Stimulated activated CD8-positive, alpha-beta memory T cell treated with anti-CD3 and anti-CD28 coated beads, Interleukin-15, amount 100 ng/mL, for 24 hours (primary cell): ENCODE data around the gene QTRT2.

Experiments
- DNase-seq: peaks from one replicate; pipeline ENCODE4 v3.0.0-alpha.2; 2020; ENCODE audit warnings: low read depth

The QTRT2 gene

GRCh38 chr3:114078126-114078525 lies 21.6 kb downstream of the QTRT2 start:
- no peak for DNase-seq

DNA sequence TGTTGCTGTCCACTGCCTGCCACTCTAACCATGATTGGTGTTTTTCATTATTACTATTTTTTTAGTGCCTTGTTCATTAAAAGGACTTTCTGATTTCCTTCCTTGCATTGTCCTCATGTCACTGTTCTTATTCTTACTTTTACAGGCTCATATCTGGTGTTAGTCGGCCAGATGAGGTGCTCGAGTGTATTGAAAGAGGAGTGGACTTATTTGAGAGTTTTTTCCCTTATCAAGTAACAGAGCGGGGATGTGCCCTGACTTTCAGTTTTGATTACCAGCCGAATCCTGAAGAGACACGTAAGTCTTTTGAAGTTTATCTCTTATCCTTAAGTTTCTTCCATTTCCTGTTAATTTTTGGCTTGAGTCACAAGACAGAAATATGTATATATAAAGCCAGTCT lies 23.2 kb downstream of the QTRT2 start:
- no peak for DNase-seq

DNA sequence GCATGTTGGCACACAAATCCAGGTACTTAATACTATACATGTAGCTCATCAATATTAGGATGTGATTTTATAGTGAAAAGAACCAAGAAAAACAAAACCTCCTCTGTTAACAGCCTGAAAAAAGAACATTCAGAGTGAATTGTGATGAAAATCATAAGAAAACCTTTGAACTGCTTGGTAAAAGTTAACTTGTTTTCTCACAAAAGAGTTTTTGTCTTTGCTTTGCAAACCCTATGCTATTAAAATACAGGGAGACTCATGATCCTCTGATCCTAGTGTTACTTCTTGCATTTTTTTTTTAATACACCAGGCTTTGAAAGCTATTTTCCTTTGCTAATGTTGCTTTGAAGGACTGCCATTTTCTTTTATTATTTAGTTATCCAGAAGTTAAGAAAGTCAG lies 23.7 kb downstream of the QTRT2 start:
- DNase-seq, result no peak

GRCh38 chr3:114081037-114081436 lies 24.5 kb downstream of the QTRT2 start:
- DNase-seq, result no peak

GRCh38 chr3:114083112-114083511 lies 26.6 kb downstream of the QTRT2 start:
- no peak for DNase-seq

DNA sequence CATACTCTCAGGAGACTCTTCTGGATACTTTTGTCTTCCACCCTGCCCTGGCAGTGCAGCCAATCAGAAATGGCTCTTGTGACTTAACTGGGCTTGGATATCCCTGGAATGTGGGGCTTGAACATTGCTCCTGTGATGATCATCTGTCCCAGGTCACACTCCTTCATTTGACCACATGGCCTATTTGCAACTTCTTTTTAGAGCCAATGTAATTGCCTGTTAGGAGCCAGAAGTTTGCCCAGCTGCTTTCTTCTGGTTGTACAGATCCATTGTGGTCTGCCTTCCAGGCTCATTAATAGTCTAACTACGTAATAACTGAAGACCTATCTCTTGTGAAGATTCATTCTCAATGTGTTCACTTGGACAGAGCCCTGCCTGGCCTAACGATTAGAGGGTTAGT lies 29.8 kb downstream of the QTRT2 start:
- DNase-seq, result no peak

GRCh38 chr3:114089675-114090074 lies 33.1 kb downstream of the QTRT2 start:
- DNase-seq, result no peak

DNA sequence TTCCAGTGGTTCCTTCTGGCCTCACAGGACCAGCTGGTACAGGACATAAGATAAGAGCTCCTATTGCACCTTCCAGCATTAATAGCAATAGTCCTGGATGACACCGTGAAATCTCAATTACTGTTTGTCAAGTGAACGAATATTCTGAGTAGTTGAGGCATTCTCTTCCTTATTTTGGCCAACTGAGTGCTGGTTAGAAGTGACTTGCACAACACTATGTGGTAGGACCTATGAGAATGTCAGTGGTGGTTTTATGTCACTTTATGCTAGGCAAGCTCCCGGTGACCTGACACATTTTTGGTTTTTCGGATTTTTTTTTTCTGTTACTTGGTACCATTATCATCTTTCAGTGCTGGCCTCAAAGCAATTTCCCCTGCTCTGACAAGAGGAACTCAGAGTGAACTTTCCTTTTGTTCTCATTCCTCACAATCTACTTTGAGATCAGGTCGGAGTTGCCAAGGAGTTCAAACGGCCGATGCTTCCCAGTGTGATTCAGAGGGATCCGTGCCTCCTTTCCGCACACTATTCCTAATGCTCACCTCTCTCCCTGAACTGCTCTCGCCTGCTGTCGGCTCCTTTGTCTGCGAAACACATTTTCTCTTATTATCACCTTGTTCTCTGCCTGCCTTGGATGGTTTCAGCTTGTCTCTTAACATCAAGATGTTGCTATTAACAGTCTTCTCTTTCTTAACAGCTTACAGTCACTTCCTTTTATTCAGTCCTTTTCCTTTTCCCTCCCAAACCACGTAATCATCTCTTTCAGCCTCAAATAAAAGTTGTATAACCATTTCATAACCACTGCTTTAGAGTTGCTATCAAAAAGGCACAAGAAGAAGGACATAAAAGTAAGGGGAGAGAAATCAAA lies 35.8 kb downstream of the QTRT2 start:
- no peak for DNase-seq

DNA sequence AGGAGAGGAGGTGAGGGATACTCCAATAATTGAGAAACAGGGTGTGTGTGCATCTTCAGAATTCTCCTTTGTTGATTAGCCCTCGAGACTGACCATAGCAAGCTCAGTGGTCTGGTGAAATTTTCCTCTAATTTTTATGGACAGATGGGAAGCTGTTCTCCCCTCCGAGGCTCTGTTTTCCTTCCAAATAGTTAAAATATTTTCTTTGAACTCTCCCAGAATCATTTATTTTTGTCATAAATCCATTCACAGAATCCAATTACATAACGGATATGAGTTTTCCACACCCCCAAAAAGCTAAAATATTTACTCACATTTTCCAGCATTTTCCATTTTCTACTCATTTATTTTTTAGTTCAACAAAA lies 36.5 kb downstream of the QTRT2 start:
- DNase-seq, result no peak

- DNase-seq, result no peak
These were observed 37.1 kb downstream of the QTRT2 start for GRCh38 chr3:114093596-114093995.

DNA sequence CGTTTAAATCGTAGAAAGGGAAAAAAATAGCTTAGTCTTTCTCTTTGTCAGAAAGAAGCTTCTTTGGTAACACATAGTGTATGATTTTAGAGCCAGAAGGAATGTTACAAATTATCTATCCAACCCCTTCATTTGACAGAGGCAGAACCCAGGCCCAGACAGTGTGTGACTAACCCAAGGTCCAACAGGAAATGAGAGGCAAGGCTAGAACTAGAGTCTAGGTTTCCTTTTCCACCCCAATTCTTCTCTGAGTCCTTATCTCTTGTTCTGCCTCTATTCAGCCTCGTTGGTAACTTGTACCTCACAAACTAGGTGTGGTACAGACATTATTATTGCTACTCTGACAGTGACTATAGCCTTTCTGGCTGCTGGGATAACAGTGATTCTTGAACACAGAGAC lies 39.3 kb downstream of the QTRT2 start:
- no peak for DNase-seq

DNA sequence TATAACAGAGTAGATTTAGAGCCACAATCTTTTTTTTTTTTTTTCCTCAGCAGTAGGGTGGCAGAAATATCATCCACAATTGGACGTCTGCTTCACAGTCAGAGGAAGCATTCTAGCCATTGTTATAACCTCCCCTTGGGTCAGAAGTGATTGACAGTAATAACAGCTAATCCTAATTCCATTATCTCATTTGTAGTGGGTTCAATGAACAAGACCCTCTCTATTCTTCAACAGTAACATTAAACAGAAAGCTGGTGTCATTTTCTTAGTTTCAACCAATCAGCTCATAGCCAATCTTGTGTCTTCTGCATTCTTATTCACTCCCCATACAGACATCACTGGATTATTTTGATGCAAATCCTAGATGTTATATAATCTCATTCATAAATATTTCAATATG lies 44.6 kb downstream of the QTRT2 start:
- DNase-seq, result no peak

GRCh38 chr3:114103181-114103580 lies 46.6 kb downstream of the QTRT2 start:
- DNase-seq, result no peak

- DNase-seq, result no peak
These were observed 47.3 kb downstream of the QTRT2 start for GRCh38 chr3:114103858-114104257.

- no peak for DNase-seq
These were observed 47.9 kb downstream of the QTRT2 start for GRCh38 chr3:114104414-114104813.

GRCh38 chr3:114108137-114108536 lies 51.6 kb downstream of the QTRT2 start:
- DNase-seq, result no peak

- DNase-seq, result no peak
These were observed 53.9 kb downstream of the QTRT2 start for GRCh38 chr3:114110439-114110838.

DNA sequence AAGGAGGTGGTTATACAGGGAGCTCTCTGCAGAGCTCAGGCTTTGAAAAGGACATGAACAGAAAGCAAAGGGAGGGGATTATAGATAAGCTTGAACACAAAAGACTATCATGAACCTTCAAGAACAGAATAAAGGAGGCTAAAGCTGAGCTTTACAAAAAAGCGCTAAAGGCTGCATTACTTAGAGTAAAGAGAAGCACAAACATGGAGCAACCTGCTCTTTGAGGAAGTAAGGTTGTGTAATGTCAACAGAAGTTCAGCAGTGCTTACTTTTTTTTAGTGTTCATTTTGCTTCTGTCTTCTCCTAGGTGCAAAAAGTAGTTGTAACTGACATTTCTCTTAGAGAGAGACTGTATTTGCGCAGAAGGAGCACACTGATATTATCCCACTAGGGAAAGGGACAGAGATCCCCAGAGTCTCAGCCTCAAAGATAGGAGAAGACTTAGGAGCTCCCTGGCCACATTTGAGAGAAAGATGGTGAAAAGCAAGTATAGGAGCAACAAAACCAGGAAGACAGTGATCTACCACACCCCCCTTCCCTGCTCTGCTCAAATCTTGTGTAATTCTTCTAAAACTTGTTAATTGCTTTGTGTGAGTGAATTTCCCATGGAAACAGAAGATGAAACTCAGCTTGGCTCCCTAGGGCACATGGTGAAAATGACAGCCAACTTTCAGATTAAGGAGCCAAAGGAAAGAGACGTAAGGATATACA lies 54.7 kb downstream of the QTRT2 start:
- no peak for DNase-seq

DNA sequence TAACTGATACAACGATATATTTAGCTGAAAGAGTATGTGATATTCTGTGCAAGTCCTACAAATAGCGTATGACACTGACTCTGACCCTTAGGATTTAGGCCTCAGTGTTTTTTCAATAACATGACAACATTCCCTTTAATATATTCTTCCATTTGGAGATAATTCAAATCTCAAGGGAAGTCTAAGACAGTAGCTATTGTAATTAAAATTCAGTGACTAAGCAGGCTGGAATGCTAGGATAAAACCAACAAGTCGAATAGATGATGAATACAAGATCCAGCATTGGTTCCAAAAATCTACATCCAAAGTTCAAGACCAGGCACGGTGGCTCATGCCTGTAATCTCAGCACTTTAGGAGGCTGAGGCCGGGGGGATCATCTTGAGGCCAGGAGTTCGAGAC lies 56.2 kb downstream of the QTRT2 start:
- DNase-seq, result no peak

DNA sequence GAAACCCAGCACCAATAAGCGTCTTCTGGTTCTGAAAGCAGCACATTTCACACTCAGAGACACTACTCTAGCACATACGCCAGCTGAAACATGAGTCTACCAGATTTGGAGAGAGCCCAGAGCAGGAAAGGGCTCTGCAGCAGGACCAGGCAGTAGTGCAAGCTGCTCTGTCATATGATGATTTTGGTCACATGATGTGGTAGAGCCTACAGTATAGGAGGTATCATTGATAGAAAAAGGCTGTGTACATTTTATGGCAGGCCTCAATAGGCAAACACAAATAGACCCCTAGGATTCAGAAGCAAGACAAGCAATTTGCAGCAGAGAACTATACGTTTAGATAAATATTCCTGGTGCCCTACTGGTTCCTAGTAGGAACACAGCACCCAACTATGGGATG lies 58.2 kb downstream of the QTRT2 start:
- no peak for DNase-seq

DNA sequence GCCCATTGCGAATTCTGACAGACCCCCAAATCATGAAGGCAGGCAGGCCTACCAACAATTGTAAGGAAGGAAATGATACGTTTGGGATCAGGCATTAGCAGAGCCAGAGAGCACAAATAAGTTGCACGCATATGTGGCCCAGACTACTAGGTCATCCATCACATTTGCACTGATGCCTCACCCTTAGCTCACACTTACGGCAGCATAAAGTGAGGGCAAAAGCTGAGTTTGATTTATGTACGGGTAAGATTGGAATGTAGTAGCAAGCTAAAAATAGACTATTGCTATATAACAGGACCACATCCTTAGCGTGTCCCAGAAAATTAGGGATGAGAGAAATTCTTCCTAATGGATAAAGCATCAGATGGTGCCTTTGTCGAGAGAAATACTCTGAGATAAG lies 58.6 kb downstream of the QTRT2 start:
- no peak for DNase-seq

GRCh38 chr3:114119776-114120175 lies 63.2 kb downstream of the QTRT2 start:
- DNase-seq, result no peak

- no peak for DNase-seq
These were observed 63.7 kb downstream of the QTRT2 start for GRCh38 chr3:114120211-114120610.
